HG03066 (cell line): ENCODE results near the gene WDR18.

Source experiments
- ATAC-seq: cut with Tn5 transposase; IDR thresholded peaks from one replicate; pipeline ENCODE4 v1.9.1; 2021; ENCODE audit warnings: low read depth; ENCODE audit not compliant: unreplicated experiment

WDR18 gene

GRCh38 chr19:991174-991931 is 7.2 kb downstream of the WDR18 start:
- no peak for ATAC-seq

- ATAC-seq = no peak
Measured at GRCh38 chr19:991932-992669, 8.0 kb downstream of the WDR18 start.

GRCh38 chr19:992670-993055 is 8.5 kb downstream of the WDR18 start:
- no peak for ATAC-seq

- no peak for ATAC-seq
Measured at GRCh38 chr19:993361-993830, 9.3 kb downstream of the WDR18 start.

- no peak for ATAC-seq
Measured at GRCh38 chr19:993831-994393, 9.8 kb downstream of the WDR18 start.

GRCh38 chr19:994516-994915 is 10.4 kb downstream of the WDR18 start:
- no peak for ATAC-seq

- no peak for ATAC-seq
Measured at GRCh38 chr19:995051-995827, 11.1 kb downstream of the WDR18 start.

- no peak for ATAC-seq
Measured at GRCh38 chr19:996051-996838, 12.1 kb downstream of the WDR18 start.

- no peak for ATAC-seq
Measured at GRCh38 chr19:998064-998463, 13.9 kb downstream of the WDR18 start.

- ATAC-seq = no peak
Measured at GRCh38 chr19:999379-999719, 15.2 kb downstream of the WDR18 start.

- ATAC-seq = no peak
Measured at GRCh38 chr19:1000095-1000494, 15.9 kb downstream of the WDR18 start, which contains the start of gene GRIN3B. GRIN3B (plus strand) TSS chr19:1000419; CDS start chr19:1000438, 19 bp downstream.

GRCh38 chr19:1000591-1001537 is 16.7 kb downstream of the WDR18 start:
- no peak for ATAC-seq

- no peak for ATAC-seq
Measured at GRCh38 chr19:1001538-1002166, 17.5 kb downstream of the WDR18 start.

- no peak for ATAC-seq
Measured at GRCh38 chr19:1002600-1002999, 18.5 kb downstream of the WDR18 start.

GRCh38 chr19:1003283-1003682 is 19.1 kb downstream of the WDR18 start:
- ATAC-seq = no peak

GRCh38 chr19:1004204-1004802 is 20.2 kb downstream of the WDR18 start:
- ATAC-seq = no peak

GRCh38 chr19:1004803-1005664 is 20.9 kb downstream of the WDR18 start:
- no peak for ATAC-seq
